ENCODE results near the gene PLEKHM1.
"Not testable (repeated sequence)": the region's sequence is repeated elsewhere in the genome, so short reads cannot be mapped to it uniquely, and the experiment has no call there.

PLEKHM1 gene

DNA sequence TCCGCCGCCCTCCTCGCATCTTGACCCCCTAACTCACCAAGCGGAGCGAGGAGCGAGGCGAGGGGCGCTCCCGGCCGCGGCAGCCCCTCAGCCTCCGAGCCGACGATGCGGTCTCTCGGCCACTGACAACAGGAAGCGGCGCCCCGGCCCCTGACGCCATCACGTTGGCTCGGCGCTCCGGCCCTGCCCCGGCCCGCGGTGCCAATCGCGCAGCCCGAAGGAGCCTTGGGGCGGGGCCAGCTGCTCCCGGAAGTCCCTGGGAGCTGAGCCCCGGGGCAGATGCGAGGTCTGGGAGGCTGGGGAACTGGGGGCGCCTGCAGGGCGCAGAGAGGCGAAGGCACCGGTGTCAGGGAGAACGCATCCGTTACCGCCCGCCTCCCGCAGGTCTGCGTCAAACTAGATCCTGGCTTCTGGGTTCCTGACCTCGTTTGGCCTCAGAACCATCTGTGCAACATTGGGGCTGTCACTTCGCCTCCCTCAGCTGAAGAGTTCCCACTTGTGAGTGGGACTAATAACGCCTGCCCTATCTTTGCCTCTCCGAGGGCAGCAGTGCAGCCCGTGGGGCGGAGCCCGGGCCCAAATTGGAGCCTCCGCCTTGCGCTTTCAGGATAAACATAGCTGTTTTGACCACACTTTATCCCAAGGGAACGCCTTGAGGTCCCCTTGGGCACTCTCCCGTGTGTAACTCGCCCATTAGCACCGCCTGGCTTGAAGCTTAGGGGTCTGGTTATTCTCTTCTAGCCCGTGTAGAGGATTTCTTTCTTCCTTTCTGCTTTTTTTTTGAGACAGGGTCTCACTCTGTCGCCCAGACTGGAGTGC, at the start of gene PLEKHM1:
TSS of gene PLEKHM1 (minus strand) at position 107 of the 819 bp plus-strand sequence. CDS start 8,237 bp downstream, outside the sequence.
- DNase-seq (ENCODE audit: low read depth in 2 of 2): peak; percentile 62 to 66

DNA sequence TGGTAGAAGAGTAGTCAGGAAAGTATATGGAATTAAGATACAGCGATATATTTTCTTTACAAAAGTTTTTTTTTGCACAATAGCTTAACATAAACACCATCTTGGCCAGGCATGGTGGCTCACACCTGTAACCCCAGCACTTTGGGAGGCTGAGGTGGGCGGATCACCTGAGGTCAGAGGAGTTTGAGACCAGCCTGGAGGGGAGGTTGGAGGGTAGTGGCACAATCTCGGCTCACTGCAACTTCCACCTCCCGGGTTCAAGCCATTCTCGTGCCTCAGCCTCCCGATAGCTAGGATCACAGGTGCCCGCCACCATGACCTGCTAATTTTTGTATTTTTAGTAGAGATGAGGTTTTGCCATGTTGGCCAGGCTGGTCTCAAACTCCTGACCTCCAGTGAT, 47.6 kb upstream of the PLEKHM1 start:
- DNase-seq (ENCODE audit: low read depth in 2 of 2): not testable (repeated sequence)

GRCh38 chr17:45506072-45506471, 15.6 kb upstream of the PLEKHM1 start:
- not testable (repeated sequence) for DNase-seq (ENCODE audit: low read depth in 2 of 2)

- DNase-seq (ENCODE audit: low read depth in 2 of 2): not testable (repeated sequence)
Measured at GRCh38 chr17:45505183-45505582, 14.7 kb upstream of the PLEKHM1 start.

- not testable (repeated sequence) for DNase-seq (ENCODE audit: low read depth in 2 of 2)
Measured at GRCh38 chr17:45501092-45501707, 10.7 kb upstream of the PLEKHM1 start.

DNA sequence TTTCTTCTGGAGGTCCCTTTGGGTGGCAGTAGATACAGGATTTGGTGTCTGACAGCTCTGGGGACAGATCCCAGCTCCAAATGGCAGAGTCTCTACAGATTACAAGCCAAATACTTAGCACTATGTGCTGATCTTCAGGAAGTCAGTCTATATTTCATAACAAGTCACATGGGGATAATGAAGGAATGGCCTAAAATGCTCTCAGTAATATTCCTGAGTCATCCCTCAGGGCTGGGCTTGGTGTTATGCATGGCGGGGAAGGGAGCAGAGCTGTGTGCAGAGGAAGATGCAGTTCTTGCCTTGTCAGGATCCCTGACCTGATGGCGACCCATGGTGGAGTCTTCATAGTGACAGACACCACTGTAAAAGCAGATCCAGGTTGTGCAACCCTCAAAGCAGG, 10.0 kb upstream of the PLEKHM1 start:
- not testable (repeated sequence) for DNase-seq (ENCODE audit: low read depth in 2 of 2)

DNA sequence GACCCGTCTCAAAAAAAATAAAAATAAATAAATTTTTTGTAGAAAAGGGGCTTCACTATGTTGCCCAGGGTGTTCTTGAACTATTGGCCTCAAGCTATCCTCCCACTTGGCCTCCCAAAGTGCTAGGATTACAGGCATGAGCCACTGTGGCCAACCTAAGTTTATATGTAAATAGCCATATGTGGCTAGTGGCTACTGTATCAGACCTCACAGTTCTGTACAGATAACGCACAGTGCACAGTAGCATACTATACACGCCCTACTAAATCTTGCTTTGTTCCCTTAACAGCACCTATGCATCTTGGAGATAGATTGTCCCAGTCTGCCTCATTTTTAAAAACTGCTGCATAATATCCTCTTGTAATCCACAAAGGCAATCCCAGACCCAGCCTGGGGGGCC, 8.7 kb upstream of the PLEKHM1 start:
- DNase-seq (ENCODE audit: low read depth in 2 of 2): not testable (repeated sequence)

- not testable (repeated sequence) for DNase-seq (ENCODE audit: low read depth in 2 of 2)
Measured at GRCh38 chr17:45498377-45498776, 7.9 kb upstream of the PLEKHM1 start.

- not testable (repeated sequence) for DNase-seq (ENCODE audit: low read depth in 2 of 2)
Measured at GRCh38 chr17:45497449-45497848, 6.9 kb upstream of the PLEKHM1 start.

DNA sequence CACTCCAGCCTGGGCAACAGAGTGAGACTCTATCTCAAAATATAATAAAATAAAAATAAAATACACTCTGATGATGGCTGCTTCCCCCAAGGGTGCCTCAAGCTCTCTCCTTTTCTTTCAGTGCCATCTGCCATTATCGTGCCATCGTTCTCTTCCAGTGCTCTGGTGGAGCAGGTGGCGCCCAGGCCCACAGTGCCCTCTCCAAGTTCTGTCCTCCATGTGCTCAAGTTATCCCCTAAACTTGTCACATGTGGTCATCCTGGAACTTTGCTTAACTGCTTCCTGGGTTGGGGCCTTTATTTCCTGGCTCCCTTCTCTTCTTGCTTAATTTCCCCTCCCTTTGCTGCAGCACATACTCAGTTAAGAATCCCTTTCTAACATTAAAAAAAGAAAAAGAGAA, 6.0 kb upstream of the PLEKHM1 start:
- not testable (repeated sequence) for DNase-seq (ENCODE audit: low read depth in 2 of 2)

- not testable (repeated sequence) for DNase-seq (ENCODE audit: low read depth in 2 of 2)
Measured at GRCh38 chr17:45494556-45494955, 4.0 kb upstream of the PLEKHM1 start.

GRCh38 chr17:45492156-45492555, 1.6 kb upstream of the PLEKHM1 start:
- not testable (repeated sequence) for DNase-seq (ENCODE audit: low read depth in 2 of 2)

DNA sequence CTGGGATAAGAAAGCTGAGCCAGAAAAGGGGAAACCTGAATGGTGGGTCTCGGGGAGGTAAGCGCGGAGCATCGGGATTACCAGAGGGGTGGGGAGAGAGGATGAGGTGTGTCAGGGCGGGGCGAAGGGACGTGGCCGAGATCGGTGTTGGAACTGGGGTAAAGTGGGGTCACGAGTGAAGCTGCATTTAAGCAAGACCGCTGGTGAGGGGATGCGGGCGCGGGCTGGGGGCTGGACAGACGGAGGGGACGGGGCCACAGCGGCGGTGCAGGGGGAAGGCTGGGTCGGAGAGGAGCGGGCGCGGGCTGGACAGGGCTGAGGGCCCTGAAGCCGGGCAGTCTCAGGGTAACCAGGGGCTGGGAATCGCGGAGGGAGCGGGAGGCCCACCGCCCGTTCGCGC, 323 bp downstream of the PLEKHM1 start:
- not testable (repeated sequence) for DNase-seq (ENCODE audit: low read depth in 2 of 2)

DNA sequence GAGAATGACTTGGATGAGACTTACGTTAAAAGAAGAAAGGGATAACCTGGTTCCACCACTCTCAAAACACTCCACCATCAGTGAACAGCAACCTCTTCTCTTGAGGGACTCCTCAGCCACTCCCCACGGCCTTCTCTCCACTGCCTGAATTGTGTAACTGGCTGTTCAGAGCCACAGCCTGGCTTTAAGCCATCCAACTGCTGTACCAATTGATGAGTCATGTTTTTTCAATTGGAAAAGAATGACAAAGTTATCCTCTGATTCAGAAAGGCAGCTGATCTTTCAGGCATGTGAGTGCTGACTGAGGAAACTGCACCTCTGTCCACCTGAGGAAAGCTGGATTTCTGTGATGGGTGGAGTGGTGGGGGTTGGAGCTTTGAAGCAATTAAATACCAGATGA, 2.8 kb downstream of the PLEKHM1 start:
- not testable (repeated sequence) for DNase-seq (ENCODE audit: low read depth in 2 of 2)

- DNase-seq (ENCODE audit: low read depth in 2 of 2): not testable (repeated sequence)
Measured at GRCh38 chr17:45483591-45484216, 6.8 kb downstream of the PLEKHM1 start.

GRCh38 chr17:45483177-45483576, 7.3 kb downstream of the PLEKHM1 start:
- not testable (repeated sequence) for DNase-seq (ENCODE audit: low read depth in 2 of 2)

- not testable (repeated sequence) for DNase-seq (ENCODE audit: low read depth in 2 of 2)
Measured at GRCh38 chr17:45482317-45482716, 8.2 kb downstream of the PLEKHM1 start.

GRCh38 chr17:45475436-45475835, 15.1 kb downstream of the PLEKHM1 start:
- DNase-seq (ENCODE audit: low read depth in 2 of 2): not testable (repeated sequence)

DNA sequence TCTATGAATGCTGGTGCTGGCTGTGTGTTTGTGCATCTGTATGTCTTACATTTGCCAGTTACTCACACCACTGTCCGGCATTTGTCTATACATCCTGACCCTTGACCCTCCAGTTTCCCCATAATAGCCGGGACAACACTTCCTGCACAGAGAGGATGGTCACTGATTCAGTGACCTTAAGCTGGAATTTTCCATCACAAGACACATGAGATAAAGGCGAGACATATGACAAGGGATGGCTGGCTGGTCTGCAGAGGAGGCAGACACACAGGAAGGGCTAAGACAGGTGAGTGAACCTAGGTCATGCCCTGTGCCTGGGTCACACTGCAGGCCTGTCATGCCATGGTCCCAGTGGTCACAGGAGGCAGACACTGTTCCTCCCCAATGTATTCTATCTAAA, 18.3 kb downstream of the PLEKHM1 start:
- DNase-seq (ENCODE audit: low read depth in 2 of 2): not testable (repeated sequence)

GRCh38 chr17:45469204-45469563, 21.3 kb downstream of the PLEKHM1 start:
- not testable (repeated sequence) for DNase-seq (ENCODE audit: low read depth in 2 of 2)

GRCh38 chr17:45468293-45469203, 22.0 kb downstream of the PLEKHM1 start:
- not testable (repeated sequence) for DNase-seq (ENCODE audit: low read depth in 2 of 2)

Data from stimulated activated CD8-positive, alpha-beta memory T cell treated with anti-CD3 and anti-CD28 coated beads, Interleukin-15, amount 100 ng/mL, for 4 hours (primary cell).